ENCODE results near the gene POGK.

The POGK gene

DNA sequence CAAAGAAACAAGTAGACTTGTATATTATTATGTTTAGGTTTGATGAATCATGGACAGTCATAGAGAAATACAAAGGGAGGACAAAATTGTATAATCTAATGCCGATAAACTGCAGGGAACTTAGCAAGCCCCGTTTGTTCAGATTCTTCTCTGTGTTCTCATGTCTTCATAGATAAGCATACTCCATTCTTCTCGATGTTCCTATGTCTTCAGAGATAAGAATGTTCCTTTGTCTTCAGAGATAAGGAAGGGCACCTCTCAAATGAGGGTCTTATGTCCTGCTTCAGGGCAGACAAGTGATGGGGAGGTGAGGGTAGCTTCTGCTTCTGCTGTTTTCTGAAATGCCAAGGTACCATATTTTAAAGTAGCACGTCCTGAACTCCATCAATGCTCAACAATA lies 56.5 kb downstream of the POGK start:
- Histone ChIP-seq H3K9me3 (ENCODE audit: low read length) (peaks cover 8% of the 10 kb centered on the region), H2AFZ (ENCODE audit: low read depth, low read length) (no peak overlapping the region), H3K4me1 (ENCODE audit: insufficient read depth, low read length) (no peaks in the 10 kb centered on the region), H3K4me3 (ENCODE audit: low read length) (no peak overlapping the region), H3K36me3 (ENCODE audit: insufficient read depth, low read length) (no peaks in the 10 kb centered on the region), H3K27me3 (ENCODE audit: insufficient read depth, low read length) (no peaks in the 10 kb centered on the region)

DNA sequence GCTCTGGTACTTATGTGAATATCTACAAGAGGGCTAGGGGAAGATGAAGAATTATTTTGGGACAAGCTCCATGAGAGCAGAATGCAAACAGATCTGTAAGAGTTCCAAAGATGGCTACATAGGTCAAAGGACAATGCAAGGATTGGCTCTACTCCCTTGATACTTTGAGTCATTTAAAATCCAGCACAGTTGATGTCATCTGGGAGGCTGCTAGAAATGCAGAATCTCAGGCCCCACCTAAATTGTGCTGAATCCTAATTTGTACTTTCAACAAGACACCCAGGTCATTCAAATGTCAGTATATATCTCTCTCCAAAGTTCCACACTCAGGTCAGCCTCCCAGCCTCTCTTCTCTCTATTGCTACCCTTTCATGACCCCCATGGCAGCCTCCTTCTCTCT lies 60.5 kb downstream of the POGK start:
- H3K4me1 ChIP-seq (ENCODE audit: insufficient read depth, low read length) = no peaks in the 10 kb centered on the region
- H2AFZ ChIP-seq (ENCODE audit: low read depth, low read length) = no peak overlapping the region
- no peaks in the 10 kb centered on the region for H3K27me3 ChIP-seq (ENCODE audit: insufficient read depth, low read length)
- peaks cover 6% of the 10 kb centered on the region for H3K9me3 ChIP-seq (ENCODE audit: low read length)
- no peaks in the 10 kb centered on the region for H3K36me3 ChIP-seq (ENCODE audit: insufficient read depth, low read length)
- H3K4me3 ChIP-seq (ENCODE audit: low read length) = no peak overlapping the region

DNA sequence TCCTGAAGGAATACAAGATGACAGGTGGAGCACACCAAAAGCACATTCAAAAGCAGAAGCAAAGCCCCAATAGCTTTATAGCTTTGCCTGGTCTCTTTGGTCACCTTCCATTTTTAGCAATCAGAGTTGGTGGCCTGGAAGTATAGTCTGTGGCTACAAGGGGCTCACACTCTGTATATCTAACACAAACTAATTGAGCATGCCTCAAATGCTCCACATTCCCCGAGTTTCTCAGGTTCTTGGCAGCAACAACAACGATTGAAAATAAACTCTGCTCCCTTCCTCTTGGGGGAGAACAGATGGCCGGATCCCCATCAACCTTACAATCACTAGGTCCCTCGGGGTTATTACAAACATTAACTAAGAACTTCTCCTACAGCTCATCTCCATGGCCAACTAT lies 61.7 kb downstream of the POGK start:
- Histone ChIP-seq H2AFZ (ENCODE audit: low read depth, low read length) (no peak overlapping the region), H3K36me3 (ENCODE audit: insufficient read depth, low read length) (no peaks in the 10 kb centered on the region), H3K4me1 (ENCODE audit: insufficient read depth, low read length) (peaks cover 7% of the 10 kb centered on the region), H3K27me3 (ENCODE audit: insufficient read depth, low read length) (no peaks in the 10 kb centered on the region), H3K9me3 (ENCODE audit: low read length) (peaks cover 6% of the 10 kb centered on the region), H3K4me3 (ENCODE audit: low read length) (no peak overlapping the region)

DNA sequence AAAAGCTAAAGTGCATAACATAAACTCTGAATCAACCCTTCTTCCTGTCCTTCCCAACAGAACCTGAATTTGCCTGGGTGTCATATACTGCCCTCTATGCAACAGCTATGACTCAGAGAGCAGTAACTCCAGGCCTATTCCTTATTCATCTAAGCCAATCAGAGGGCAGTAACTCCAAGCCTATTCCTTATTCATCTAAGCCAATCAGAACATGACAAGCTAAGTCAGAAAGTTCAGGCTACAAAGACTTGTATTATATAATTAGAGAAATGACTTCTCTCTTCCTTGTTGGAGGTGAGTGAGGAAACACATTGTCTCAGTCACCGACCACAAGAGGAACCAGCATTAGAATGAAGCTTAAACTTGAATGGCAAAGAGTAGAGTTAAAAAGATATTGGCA lies 63.0 kb downstream of the POGK start:
- H3K4me3 ChIP-seq (ENCODE audit: low read length) = no peak overlapping the region
- no peaks in the 10 kb centered on the region for H3K27me3 ChIP-seq (ENCODE audit: insufficient read depth, low read length)
- H3K36me3 ChIP-seq (ENCODE audit: insufficient read depth, low read length) = no peaks in the 10 kb centered on the region
- peaks cover 13% of the 10 kb centered on the region for H3K4me1 ChIP-seq (ENCODE audit: insufficient read depth, low read length)
- H2AFZ ChIP-seq (ENCODE audit: low read depth, low read length) = no peak overlapping the region
- H3K9me3 ChIP-seq (ENCODE audit: low read length) = peaks cover 6% of the 10 kb centered on the region

DNA sequence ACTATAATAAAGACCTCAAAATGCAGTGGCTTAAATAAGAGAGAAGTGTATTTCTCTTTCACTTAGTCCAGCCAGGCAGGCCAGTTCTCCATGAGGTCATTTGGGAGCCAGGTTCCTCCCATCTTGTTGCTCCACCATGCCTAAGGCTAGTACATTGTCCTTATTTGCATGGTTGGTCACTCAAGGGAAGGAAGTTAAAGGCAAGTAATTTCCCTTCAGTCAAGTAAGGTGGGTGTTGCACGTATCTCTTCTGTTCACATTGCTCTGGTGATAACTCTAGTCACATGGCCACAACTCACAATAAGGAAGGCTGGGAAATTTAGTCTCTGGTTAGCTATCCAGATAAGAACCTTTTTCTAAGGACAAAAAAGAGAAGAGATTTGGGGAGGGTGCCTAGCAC lies 64.0 kb downstream of the POGK start:
- H3K4me3 ChIP-seq (ENCODE audit: low read length) = no peak overlapping the region
- peaks cover 2% of the 10 kb centered on the region for H3K9me3 ChIP-seq (ENCODE audit: low read length)
- H3K27me3 ChIP-seq (ENCODE audit: insufficient read depth, low read length) = no peaks in the 10 kb centered on the region
- no peak overlapping the region for H2AFZ ChIP-seq (ENCODE audit: low read depth, low read length)
- peaks cover 13% of the 10 kb centered on the region for H3K4me1 ChIP-seq (ENCODE audit: insufficient read depth, low read length)
- H3K36me3 ChIP-seq (ENCODE audit: insufficient read depth, low read length) = peaks cover 5% of the 10 kb centered on the region

DNA sequence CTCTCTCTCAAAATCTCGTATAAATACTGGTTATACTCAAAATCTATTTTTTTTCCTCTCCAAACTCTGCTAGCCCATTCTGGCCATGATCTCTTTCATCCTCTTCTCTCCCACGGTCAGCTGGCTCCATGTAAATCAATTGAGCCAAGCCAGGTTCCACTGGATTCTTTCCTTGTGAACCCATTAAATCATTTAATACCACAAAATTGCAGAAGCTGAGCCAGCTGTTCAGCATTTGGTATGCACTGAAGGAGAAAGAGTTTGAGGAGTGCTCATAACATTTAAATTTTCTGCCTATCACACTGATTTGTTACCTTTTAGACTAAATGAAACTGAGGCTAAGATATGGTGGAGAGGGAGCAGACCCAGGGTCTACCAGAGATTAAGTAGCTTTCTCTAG lies 65.9 kb downstream of the POGK start:
- H3K4me1 ChIP-seq (ENCODE audit: insufficient read depth, low read length) = peaks cover 13% of the 10 kb centered on the region
- no peak overlapping the region for H2AFZ ChIP-seq (ENCODE audit: low read depth, low read length)
- no peak overlapping the region for H3K4me3 ChIP-seq (ENCODE audit: low read length)
- peaks cover 2% of the 10 kb centered on the region for H3K9me3 ChIP-seq (ENCODE audit: low read length)
- H3K27me3 ChIP-seq (ENCODE audit: insufficient read depth, low read length) = no peaks in the 10 kb centered on the region
- peaks cover 6% of the 10 kb centered on the region for H3K36me3 ChIP-seq (ENCODE audit: insufficient read depth, low read length)

DNA sequence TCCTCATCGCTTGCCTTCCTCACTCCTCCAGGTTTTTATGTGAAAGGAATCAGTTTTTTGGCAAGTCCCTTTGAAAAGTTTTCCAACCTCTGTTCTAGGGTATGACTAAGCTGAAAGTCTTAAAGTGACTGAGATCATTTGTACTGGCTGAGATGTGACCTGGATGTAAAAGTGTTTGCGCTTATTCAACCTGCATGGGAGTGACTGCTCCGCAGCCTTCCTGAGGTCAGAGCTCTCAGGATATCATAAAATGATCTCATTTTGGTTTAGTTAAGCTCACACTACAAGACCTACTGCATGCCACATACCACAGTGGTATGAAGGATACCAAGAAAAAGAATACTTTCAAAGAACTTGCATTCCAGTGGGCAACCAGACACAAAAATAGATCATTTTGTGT lies 66.6 kb downstream of the POGK start:
- Histone ChIP-seq H3K9me3 (ENCODE audit: low read length) (peaks cover 2% of the 10 kb centered on the region), H3K36me3 (ENCODE audit: insufficient read depth, low read length) (peaks cover 6% of the 10 kb centered on the region), H3K4me1 (ENCODE audit: insufficient read depth, low read length) (peaks cover 13% of the 10 kb centered on the region), H2AFZ (ENCODE audit: low read depth, low read length) (no peak overlapping the region), H3K4me3 (ENCODE audit: low read length) (no peak overlapping the region), H3K27me3 (ENCODE audit: insufficient read depth, low read length) (no peaks in the 10 kb centered on the region)

Measured in neuron (in vitro differentiated cells).